ENCODE data around the gene SLC2A4RG. TPM values are rescaled to one million over a fixed set of nuclear protein-coding genes. Genes with fewer than 3 reads are reported as not detected.

Gene SLC2A4RG
- total RNA-seq, 1 donor from 2014 or later, result 65.6 TPM

- peaks cover 11% of the 10 kb centered on the region for H3K36me3 Mint-ChIP-seq (ENCODE audit: low read depth, unreplicated experiment)
- H3K79me2 ChIP-seq (ENCODE audit: insufficient read depth, low read length), result peaks cover 8% of the 10 kb centered on the region
- H3K4me1 ChIP-seq (ENCODE audit: insufficient read depth, low read length), result peaks cover 15% of the 10 kb centered on the region
- no peak overlapping the region for H2AFZ ChIP-seq (ENCODE audit: low read depth, low read length)
- FAIRE-seq, result no peak
- DNase-seq (ENCODE audit: low read depth), result no peak
- TF ChIP-seq CTCF (IDR thresholded peaks at IDR 0.05; ENCODE audit: insufficient read depth, low read depth, low read length), result no peak
- TF ChIP-seq EZH2 (IDR thresholded peaks at IDR 0.05; ENCODE audit: insufficient read depth, low read length), result no peak
- H3K4me3 Mint-ChIP-seq (ENCODE audit: unreplicated experiment), result no peak overlapping the region
- no peak overlapping the region for H3K27ac Mint-ChIP-seq (ENCODE audit: unreplicated experiment)
- H4K20me1 ChIP-seq (ENCODE audit: insufficient read depth, low read length), result peaks cover 42% of the 10 kb centered on the region
- no peaks in the 10 kb centered on the region for H3K4me1 Mint-ChIP-seq (ENCODE audit: low read depth, unreplicated experiment)
- H3K9me3 Mint-ChIP-seq (ENCODE audit: unreplicated experiment), result no peaks in the 10 kb centered on the region
- no peak overlapping the region for H3K4me3 ChIP-seq (ENCODE audit: insufficient read depth, low read depth, low read length)
- H3K27me3 ChIP-seq (ENCODE audit: insufficient read depth, low read length), result no peaks in the 10 kb centered on the region
- H3K27me3 Mint-ChIP-seq (ENCODE audit: low read depth, unreplicated experiment), result no peaks in the 10 kb centered on the region
- H3K9ac ChIP-seq (ENCODE audit: low read length), result no peak overlapping the region
- H3K36me3 ChIP-seq (ENCODE audit: insufficient read depth, low read length), result no peaks in the 10 kb centered on the region
- no peaks in the 10 kb centered on the region for H3K9me3 ChIP-seq (ENCODE audit: insufficient read depth, low read depth, low read length)
- peak overlapping the region; percentile 80 for H3K4me2 ChIP-seq (ENCODE audit: low read length)
- no peak overlapping the region for H3K27ac ChIP-seq (ENCODE audit: low read depth, low read length)
Observed at GRCh38 chr20:63738687-63739129, 868 bp upstream of the SLC2A4RG start.

DNA sequence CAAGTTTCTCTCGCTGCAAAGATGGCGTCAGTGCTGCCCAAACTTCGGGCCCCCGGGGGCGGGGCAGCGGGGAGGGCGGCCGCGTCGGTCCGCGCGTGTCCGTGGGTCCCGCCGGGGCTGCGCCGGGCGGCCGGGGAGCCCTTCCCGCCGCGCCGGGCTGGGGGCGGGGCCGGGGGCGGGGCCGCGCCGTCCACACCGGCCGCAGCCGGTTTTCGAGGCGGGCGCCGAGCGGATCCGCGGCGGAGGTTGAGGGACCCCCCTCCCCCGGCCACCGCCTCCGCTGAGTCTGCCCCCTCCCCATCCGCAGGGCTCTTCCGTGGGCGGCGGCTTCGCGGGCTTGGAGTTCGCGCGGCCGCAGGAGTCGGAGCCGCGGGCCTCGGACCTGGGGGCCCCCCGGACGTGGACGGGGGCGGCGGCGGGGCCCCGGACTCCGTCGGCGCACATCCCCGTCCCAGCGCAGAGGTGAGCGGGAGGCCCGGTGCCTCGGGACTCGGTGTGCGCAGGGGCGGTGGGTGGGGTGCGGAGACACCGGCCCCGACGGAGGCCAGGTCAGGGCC, 572 bp downstream of the SLC2A4RG start:
- no peaks in the 10 kb centered on the region for H3K4me1 Mint-ChIP-seq (ENCODE audit: low read depth, unreplicated experiment)
- H3K79me2 ChIP-seq (ENCODE audit: insufficient read depth, low read length), result peaks cover 8% of the 10 kb centered on the region
- FAIRE-seq, result no peak

More for the DNA sequence above, 572 bp downstream of the SLC2A4RG start:
- Mint-ChIP-seq H3K4me3 (ENCODE audit: unreplicated experiment) (peak overlapping the region; percentile 66), H3K27me3 (ENCODE audit: low read depth, unreplicated experiment) (no peaks in the 10 kb centered on the region), H3K27ac (ENCODE audit: unreplicated experiment) (no peak overlapping the region), H3K9me3 (ENCODE audit: unreplicated experiment) (no peaks in the 10 kb centered on the region), H3K36me3 (ENCODE audit: low read depth, unreplicated experiment) (peaks cover 6% of the 10 kb centered on the region)
- H3K4me1 ChIP-seq (ENCODE audit: insufficient read depth, low read length), result peaks cover 15% of the 10 kb centered on the region
- peaks cover 37% of the 10 kb centered on the region for H4K20me1 ChIP-seq (ENCODE audit: insufficient read depth, low read length)
- TF ChIP-seq EZH2 (IDR thresholded peaks at IDR 0.05; ENCODE audit: insufficient read depth, low read length), result no peak
- no peak for TF ChIP-seq CTCF (IDR thresholded peaks at IDR 0.05; ENCODE audit: insufficient read depth, low read depth, low read length)
- H3K9ac ChIP-seq (ENCODE audit: low read length), result peak overlapping the region; percentile 83
- peak overlapping the region; percentile 18 for H2AFZ ChIP-seq (ENCODE audit: low read depth, low read length)
- no peaks in the 10 kb centered on the region for H3K9me3 ChIP-seq (ENCODE audit: insufficient read depth, low read depth, low read length)
- H3K27ac ChIP-seq (ENCODE audit: low read depth, low read length), result peak overlapping the region; percentile 65
- peak overlapping the region; percentile 98 for H3K4me2 ChIP-seq (ENCODE audit: low read length)
- no peaks in the 10 kb centered on the region for H3K36me3 ChIP-seq (ENCODE audit: insufficient read depth, low read length)
- no peaks in the 10 kb centered on the region for H3K27me3 ChIP-seq (ENCODE audit: insufficient read depth, low read length)
- peak overlapping the region; percentile 74 for H3K4me3 ChIP-seq (ENCODE audit: insufficient read depth, low read depth, low read length)
- DNase-seq (ENCODE audit: low read depth), result no peak
